C4-2B (cell line): Measurements from ENCODE around the gene ADGB.

ENCODE experiments used
- CTCF ChIP-seq: fragments of 450-650 bp; conservative IDR thresholded peaks from 2 replicates; pipeline ENCODE4 v1.5.1; 2017; ENCODE audit warnings: mild to moderate bottlenecking
- ZFX ChIP-seq: fragments of 450-650 bp; IDR thresholded peaks from 2 replicates; pipeline ENCODE4 v1.6.1; 2017

- TF ChIP-seq CTCF (no peak), ZFX (no peak)
These were observed 110.4 kb downstream of the ADGB start for GRCh38 chr6:146709036-146709622.
